HTR-8/SVneo (cell line): Measurements from ENCODE around the gene PLA2G4B.

Source experiments
- DNase-seq: peaks from one replicate; pipeline ENCODE4 v3.0.0; 2011; ENCODE audit warnings: low spot score, mixed read lengths; ENCODE audit not compliant: insufficient read length
- FAIRE-seq: peaks from 2 replicates; lab custom pipeline; 2011; peaks lifted over from hg19 to GRCh38; lab: Jason Lieb, UNC

The PLA2G4B gene

DNA sequence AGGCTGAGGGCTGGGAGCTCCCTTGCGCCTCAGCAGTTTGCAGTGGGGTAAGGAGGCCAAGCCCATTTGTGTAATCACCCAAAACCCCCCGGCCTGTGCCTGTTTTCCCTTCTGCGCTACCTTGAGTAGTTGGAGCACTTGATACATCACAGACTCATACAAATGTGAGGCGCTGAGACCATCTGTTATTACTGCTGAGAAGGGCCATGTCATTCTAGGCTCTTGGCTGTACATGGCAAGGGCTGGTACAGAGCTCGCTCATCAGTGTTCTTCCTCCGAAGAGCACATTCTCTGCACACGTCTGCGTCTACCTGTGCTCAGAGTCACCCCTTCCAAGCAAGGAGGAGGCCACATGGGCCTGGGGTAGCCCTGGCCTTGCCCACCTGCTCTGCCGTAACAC lies 9.3 kb downstream of the PLA2G4B start:
- DNase-seq: no peak
- FAIRE-seq: no peak

DNA sequence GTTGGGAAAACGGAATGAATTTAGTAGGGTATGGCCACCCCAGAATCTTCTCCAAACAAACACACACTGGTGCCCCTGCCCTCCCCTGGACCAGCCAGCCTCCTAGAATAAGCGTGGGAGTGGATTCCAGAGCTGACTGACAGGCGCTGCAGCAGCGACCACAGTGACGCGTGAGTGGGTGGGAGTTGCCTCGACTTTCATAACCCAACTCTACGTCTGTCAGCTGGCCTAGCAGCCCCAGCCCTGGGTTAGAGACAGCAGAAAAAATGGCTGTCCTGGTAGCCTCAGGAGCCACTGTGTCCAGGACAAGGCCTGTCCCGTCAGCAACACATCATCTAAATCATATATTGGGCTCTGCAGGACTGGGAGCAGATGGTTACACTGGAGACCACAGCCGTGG lies 10.0 kb downstream of the PLA2G4B start:
- no peak for FAIRE-seq
- DNase-seq: no peak

DNA sequence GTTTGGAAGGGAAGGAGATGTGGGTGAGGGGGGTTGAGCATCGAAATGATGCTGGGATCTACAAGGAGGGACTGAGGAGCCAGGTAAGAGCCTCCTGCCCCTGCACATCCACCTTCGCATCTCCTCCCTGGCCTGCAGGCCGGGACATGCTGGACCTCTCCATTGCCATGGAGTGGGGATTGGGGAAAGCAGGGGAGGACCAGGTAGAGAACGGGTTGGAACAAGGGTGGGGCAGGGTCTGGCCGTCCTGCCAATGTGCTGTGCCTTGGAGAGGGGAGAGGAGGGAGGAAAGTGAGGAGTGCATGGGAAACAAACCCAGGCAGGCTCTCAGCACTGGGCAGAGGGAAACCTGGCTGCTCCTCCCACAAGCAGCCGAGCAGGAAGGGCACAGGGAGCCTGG lies 10.6 kb downstream of the PLA2G4B start:
- FAIRE-seq: no peak

DNA sequence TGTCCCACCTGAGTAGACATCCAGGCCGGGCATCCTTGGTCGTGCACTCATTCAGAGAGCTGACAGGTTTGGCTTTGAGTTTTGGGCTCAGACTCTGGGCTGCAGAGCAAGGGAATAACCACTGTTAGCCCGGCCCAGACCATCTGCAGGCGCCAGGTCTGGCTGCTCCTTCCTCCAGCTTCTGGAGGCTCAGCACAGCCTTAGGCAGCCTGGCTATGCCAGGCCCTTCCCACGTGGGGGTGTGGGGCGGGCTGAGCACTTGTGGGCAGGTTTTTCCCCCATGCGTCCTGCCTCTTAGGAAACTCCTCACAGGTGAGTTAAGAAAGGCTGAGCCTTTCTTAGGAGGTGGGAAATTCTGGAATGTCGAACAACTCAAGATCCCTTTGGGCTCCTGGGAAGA lies 11.2 kb downstream of the PLA2G4B start:
- FAIRE-seq (no peak), DNase-seq (no peak)

More for the DNA sequence above, 10.6 kb downstream of the PLA2G4B start:
- DNase-seq: no peak

DNA sequence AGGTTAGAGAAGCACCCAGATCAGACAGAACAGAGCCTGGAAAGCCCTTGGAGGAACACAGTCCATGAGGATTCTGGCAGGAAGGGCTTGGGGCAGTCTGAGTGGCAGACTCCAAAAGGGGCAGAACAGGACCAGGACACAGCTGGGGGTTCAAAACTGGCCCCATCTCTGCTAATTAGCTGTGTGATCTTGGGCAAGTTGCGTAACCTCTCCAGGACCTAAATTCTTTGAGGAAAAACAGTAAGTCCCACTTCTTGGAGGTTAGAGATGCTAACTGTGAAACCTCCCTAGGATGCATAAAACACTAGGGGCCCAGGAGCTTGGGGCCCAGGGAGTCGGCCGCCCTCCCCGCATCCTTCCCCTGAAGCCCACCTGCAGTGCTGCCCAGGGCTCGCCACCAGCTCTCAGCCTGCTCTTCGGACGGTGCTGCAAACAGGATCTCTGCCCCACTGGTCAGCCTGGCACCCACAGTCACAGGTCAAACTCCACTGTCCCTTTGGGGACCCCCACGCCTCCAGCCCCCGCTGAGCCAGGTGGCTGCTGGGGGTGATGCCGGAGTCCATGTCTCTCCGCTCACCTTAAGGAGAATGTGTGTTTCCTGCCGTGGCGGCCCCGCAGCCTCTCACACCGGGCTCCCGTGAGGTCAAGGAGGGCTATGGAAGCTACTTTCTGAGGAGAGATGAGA lies 12.0 kb downstream of the PLA2G4B start:
- FAIRE-seq (no peak), DNase-seq (no peak)

DNA sequence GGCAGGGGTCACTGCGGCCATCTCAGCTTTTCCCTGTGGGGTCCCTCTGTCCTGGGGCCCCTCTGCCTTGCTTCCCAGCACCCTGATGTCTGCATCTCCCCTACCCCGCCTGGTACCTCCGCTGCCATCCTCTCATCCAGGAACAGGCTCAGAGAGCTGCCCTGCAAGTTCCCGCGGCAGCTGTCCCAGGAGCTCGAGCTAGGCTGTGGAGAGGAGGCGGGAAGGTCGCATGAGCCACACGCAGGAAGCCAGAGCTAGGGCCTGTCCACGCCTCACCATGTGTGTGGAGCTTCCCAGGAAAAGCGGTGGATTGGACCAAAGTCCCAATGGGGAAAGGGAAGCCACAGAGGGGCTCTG lies 12.5 kb downstream of the PLA2G4B start:
- FAIRE-seq (no peak), DNase-seq (no peak)

DNA sequence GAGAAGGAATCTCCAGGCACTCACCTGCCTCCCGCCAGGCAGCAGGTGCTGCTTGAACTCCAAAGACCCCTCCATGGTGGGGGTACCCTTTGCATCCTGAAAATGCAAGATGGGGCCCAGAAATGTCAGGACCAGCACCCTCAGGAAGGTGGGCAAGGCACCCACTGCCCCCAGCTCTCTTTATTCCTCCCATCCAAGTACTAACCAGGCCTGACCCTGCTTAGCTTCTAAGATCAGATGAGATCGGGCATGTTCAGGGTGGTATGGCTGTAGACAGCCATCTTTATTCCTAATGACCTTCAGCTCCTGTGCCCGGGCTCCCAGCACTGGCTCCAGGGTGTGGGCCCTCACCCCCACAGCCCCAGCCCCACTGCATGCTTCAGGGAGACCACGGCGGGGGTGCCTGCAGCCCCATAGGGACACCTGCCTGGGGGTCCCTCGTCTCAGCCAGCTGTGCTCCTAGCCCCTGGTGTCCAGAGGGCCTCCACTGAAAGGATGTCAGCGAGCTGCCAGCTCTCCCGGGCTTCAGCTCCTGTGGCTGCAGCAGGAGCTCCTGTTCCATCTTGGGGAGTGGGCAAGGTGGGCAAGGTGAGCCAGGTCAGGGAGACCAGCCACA lies 13.2 kb downstream of the PLA2G4B start:
- DNase-seq (no peak), FAIRE-seq (no peak)

DNA sequence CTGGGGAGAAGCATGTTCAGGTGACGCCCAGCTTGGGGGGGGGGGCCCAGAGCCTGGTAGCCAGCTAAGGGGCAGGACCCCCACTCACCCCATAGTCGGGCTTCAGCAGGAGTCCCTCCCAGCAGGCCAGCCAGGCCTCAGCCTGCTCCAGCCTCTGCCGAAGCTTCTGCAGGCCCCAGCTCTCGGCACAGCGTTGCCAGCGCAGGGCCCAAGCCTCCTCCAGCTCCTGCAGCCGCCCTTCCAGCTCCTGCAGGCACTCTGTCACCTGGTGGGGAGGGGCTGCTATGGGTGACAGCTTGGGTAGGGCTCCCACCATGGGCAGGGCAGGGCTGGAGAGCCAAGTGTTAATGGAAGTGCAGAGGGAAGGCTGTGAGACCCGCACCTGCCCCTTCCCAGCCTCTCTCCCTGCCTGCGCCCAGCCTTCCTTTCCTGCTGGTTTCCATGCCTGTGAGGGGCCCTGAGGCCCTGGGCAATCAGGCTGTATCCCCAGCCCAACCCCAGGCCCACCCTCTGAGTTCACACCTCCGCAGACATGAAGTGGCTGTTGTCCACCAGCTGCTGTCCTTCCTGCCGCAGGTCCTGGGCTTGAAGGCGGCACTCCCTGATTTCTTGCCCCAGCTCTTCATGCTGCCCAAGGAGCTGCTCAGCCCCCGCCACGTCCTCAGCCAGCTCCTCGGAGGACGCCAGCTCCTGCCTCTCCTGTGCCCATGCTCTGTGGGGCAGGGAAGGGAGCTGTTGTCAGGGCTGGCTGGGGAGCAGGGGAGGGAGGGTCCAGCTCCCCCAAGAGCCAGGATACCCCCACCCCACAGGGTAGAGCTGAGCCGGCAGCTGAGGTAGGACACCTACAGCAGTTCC lies 14.3 kb downstream of the PLA2G4B start:
- DNase-seq (no peak), FAIRE-seq (no peak)

DNA sequence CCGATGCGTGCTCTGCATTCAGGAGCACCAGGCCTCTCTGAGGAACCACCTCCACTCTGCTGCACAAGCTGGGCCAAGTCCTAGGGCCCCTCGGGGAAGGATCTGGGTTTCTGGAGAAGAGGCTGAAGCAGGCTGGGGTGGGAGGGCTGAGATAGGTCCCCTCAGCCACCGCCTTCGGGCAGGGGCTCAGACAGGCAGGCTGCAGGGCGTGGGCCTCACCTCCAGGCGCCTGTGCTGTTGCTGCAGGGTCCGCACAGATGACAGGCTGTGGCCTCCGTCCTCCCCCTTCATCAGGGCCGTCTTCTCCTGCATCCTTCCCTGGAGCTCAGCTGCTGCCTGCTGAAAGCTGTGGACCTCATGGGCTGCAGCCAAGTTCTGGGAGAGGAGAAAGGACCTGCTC lies 15.2 kb downstream of the PLA2G4B start:
- DNase-seq: no peak
- no peak for FAIRE-seq

DNA sequence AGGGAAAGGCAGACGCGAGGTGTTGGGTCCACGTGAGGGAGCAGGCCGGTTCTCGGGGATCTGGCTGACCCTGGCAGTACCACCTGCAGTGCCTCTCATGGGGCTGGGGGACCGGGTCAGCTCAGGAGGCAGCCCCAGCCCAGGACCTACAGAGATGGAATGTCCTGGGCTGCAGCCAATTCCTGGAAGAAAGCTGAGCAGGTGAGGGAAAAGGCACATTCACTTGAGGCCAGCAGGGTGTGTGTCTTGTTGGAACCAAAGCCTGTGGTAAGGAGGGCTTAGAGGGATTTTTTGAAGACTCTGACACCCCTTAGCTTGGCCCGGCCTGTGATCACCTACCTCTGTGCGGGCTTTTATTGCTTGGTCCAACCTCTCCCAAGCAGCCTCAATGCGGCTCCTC lies 15.8 kb downstream of the PLA2G4B start:
- no peak for FAIRE-seq
- no peak for DNase-seq

DNA sequence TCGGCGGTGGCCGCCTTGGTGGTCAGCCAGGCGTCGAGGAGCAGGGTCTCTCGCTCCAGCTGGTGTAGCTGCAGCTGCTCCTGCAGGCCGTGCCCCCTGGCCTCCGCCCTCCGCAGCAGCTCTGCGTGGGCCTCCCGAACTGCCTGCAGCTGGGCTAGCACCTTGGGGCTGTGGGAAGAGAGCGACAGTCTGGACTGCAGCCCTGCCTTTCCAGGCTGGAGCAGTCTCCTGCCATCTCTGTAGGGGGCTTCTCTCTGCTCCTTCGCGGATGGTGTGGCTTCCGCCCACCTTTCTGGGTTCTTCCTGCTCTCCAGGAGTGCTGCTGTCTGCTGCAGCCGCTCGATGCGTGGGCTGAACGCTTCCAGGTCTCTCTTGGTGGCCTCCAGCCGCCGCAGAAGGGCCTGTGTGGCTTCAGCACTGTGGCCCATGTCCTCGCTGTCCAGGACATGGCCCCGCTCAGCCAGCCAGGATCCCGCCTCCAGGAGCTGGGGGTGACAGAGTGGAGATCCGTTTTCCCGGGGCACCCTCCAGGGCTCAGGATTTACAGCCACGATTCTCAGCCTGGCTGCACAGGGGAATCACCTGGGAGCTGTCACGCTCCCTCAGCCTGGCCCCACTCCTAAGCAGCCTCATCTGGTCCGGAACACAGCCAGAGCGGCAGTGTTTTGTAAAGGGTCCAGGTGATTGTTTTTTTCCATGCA lies 16.8 kb downstream of the PLA2G4B start:
- no peak for FAIRE-seq

DNA sequence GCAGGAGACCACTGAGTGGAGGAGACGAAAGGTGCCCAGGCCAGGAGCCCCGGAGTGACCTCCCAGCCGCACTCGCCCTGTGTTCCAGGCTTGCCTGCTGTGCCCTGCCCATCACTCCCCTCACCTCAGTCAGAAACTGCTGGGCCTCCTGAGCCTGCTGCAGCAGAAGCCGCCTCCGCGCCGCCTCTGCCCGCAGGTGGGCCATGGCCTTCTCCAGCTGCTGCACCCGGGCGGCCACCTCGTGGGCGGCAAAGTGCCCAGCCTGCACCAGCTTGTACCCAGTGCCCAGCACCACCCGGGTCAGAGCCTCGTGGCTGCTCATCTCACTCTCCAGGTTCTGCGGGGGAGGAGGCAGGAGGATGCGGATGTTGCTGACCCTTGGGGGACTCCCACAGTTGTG lies 17.6 kb downstream of the PLA2G4B start:
- FAIRE-seq: no peak
- no peak for DNase-seq

More for the DNA sequence above, 16.8 kb downstream of the PLA2G4B start:
- DNase-seq: no peak

DNA sequence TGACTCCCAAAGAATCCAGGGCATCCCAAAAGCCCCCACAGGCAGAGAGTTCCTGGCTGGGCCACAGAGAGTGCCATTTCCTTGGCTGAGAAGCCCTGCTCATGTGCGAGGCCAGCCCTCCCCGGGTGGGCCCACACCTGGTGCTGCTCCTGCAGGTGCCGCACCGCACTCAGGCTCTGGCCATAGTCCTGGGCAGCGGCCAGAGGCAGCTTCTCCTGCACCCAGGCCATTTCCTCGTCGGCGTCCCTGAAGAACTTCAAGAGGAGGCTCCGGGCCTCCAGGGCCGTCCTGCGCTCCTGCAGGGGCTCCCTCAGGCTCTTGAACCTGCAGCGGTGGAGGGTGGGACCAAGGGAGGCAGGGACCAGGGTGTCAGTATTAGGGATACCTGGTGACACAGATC lies 18.1 kb downstream of the PLA2G4B start:
- DNase-seq: no peak

DNA sequence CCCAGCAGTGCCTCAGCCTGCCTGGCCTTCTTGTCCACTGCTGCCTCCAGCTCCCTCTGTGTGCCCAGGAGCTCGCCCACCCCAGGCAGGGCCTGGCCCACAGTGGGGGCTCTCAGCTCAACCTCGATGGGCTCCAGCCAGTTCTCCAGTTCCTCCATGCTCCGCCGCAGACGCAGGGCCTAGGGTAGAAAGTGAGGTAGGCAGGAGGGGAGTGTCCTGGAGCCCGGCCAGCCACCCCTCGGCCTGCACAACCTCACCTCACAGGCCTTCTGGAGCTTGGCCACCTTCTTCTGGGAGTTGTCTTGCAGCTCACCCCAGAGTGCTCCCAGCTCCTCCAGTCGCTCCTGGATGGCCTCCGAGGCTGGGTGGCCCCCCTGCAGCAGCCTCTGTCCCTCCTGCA lies 18.7 kb downstream of the PLA2G4B start:
- DNase-seq (no peak), FAIRE-seq (no peak)

More for the DNA sequence above, 18.1 kb downstream of the PLA2G4B start:
- no peak for FAIRE-seq

DNA sequence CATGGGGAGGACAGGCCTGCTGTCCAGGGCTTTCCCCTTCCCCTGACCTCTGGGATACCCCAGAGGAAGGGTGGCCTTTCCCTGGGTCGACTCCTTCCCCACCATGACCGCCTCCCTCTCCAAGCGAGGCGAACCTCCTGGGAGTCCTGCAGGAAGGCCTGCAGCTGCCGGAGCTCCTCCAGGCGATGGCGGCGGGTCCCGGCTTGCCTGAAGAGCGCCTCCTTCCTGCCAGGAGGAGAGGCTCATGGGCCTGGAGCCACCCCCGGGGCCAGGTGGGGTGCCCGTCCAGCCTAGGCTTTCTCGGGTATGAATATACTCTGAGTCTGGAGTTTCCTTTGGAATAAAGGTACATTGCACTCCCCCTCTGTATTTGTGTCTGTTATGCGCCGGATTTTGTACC lies 20.1 kb downstream of the PLA2G4B start:
- FAIRE-seq: no peak

DNA sequence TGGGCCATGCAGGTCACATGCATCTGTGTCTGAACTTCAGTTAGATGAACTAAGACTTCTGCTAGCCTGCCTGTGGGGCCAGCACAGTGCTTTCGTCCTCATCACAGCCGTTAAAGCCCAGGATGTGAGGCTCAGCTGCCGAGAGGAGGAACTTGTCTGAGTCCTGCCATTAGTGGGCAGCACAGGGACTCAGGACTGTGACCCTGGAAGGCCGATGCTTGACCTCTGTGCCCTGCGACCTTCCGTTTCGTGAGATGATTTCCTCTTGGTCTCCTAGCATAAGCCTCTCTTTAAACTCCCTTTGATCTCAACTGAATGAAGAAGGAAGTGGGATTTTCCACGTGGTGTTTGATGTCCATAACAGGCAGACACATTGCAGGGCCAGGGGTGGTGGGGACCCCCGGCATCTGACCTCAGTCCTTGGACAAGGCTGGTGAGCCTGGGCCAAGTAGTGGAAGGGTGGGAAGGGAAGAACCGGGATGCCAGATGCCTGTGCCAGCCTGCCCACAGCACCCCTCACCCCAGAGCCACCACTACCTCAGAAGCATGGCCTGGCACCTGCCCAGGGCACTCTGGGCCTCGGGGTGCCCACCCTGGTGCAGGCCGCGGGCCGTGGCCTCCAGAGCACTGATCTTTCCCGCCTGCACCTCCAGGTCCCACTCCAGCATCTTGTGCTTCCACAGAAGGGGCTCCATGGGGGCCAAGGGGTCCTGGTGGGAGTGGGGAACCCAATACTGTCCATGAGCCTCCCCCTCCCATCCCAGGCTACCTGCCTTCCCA lies 21.6 kb downstream of the PLA2G4B start:
- FAIRE-seq: no peak
- DNase-seq: no peak

More for the DNA sequence above, 20.1 kb downstream of the PLA2G4B start:
- DNase-seq: no peak

DNA sequence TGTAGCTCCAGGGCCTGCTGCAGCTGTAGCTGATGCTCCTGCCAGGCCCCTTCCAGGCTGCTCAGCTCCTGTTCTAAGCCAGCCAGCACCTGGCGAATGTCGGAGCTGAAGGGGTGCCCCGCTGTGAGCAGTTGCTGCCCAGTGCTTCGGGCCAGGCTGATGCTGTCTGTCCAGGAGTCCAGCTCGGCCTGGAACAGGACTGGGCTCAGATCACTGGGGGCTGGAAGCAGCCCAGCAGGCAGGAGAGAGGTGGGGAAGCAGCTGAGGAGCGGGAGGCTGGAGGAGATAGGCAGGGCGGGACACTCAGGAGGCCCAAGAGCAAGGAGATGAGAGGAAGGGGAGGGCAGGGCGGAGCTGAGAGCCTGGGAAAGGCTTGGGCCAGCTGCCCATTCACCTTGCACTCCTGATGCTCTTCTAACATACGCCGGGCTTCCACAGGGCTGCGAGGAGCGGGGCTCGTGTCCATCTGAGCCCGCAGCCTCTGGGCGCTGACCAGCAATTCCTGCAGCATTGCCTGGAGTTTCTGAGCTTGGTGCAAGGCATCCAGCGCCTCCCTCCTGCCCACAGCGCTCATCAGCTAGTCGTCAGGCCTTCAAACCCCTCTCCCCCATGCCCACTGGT lies 23.2 kb downstream of the PLA2G4B start:
- no peak for FAIRE-seq
- DNase-seq: no peak

DNA sequence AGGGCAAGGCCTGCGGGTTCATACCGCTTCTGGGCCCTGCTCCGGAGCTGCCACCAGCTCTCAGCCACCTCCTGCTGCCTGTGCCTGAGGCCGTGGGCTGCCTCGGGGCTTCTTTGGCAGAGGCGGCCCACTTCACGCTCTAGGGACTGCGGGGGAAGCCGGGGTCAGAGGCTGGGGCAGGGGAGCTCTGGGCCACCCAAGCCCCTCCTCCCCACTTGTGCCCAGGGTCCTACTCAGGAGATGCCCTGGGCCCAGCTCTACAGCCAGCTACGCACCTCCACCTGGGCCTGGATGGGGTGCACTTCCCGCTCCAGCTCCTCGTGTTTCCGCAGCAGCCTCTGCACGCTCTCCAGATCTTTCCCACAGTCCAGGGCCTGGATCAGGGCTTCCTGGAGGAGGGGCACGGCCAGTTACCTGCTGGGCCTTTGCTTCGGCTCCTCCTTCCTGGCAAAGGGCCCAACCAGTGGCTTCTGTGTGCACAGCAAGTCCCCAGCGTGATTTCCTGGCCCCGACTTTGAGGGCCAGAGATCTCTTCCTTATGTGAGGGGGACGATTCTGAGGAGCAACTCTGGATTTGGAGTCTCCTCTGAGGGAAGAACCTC lies 24.0 kb downstream of the PLA2G4B start:
- no peak for FAIRE-seq

DNA sequence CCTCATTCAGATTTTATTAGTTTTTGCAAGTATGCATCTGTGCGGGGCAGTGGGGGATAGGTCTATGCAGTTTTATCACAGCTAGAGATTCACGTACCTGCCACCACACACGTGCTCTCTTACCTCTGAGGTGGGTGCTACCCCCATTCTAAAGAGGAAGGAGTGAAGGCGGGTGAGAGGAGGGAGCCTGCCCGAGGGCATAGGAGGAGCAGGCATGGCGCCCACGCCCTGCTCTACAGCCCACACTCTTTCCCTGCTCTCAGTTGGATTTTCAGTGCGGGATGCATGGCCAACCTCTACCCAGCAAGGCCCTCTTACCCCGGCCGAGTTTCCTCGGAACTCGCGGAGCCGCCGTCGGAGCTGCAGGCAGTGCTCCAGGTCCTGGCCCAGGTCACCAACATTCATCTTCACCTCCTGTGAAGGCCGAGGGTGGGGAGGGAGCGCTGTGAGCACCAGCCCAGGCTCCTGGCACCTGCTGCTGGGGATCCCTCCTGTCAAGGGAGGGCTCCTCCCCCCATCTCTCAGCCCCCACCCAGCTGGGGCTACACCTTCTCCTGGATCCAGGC lies 26.9 kb downstream of the PLA2G4B start:
- DNase-seq: no peak
- no peak for FAIRE-seq

More for the DNA sequence above, 24.0 kb downstream of the PLA2G4B start:
- no peak for DNase-seq
